ACC112 (cell line): Measurements from ENCODE around the gene FRMD4A.

Experiments
- H2AFZ ChIP-seq: fragments of 200-600 bp; sonication (generic); one replicate; pipeline ENCODE4 v1.6.0; 2017; ENCODE audit warnings: antibody characterized with exemption, low read length; ENCODE audit not compliant: unreplicated experiment
- H3K27ac ChIP-seq: fragments of 200-600 bp; sonication (generic); 2 replicates; pipeline ENCODE4 v1.5.1; 2014; ENCODE audit warnings: low read depth, mild to moderate bottlenecking, antibody characterized with exemption, low read length, moderate library complexity
- H3K27me3 ChIP-seq: fragments of 200-600 bp; sonication (generic); 2 replicates; pipeline ENCODE4 v1.6.1; 2014; ENCODE audit warnings: mild to moderate bottlenecking, antibody characterized with exemption, low read length, moderate library complexity, mixed read lengths; ENCODE audit not compliant: insufficient read depth
- H3K36me3 ChIP-seq: fragments of 200-600 bp; sonication (generic); 2 replicates; pipeline ENCODE4 v1.6.1; 2016; ENCODE audit warnings: mild to moderate bottlenecking, antibody characterized with exemption, low read length, moderate library complexity, mixed read lengths; ENCODE audit not compliant: insufficient read depth
- H3K4me1 ChIP-seq: fragments of 200-600 bp; sonication (generic); one replicate; pipeline ENCODE4 v1.6.1; 2016; ENCODE audit warnings: low read length, mixed read lengths; ENCODE audit not compliant: insufficient read depth, unreplicated experiment, control insufficient read depth
- H3K4me3 ChIP-seq: fragments of 200-600 bp; sonication (generic); 2 replicates; pipeline ENCODE4 v1.5.1; 2014; ENCODE audit warnings: mild to moderate bottlenecking, low read depth, low read length
- H3K79me2 ChIP-seq: fragments of 200-600 bp; sonication (generic); one replicate; pipeline ENCODE4 v1.6.0; 2016; ENCODE audit warnings: low read length; ENCODE audit not compliant: control insufficient read depth, unreplicated experiment, insufficient read depth

FRMD4A gene

GRCh38 chr10:13615650-13616300 is 714.9 kb downstream of the FRMD4A start:
- H3K27me3 ChIP-seq, result no peaks in the 10 kb centered on the region
- H3K4me1 ChIP-seq, result no peaks in the 10 kb centered on the region
- peaks cover 19% of the 10 kb centered on the region for H3K36me3 ChIP-seq
- H3K79me2 ChIP-seq, result no peaks in the 10 kb centered on the region
- H3K27ac ChIP-seq, result no peak overlapping the region
- H2AFZ ChIP-seq, result no peak overlapping the region
- H3K4me3 ChIP-seq, result no peak overlapping the region

- Histone ChIP-seq H3K4me1 (no peaks in the 10 kb centered on the region), H3K4me3 (no peak overlapping the region), H3K79me2 (no peaks in the 10 kb centered on the region), H3K36me3 (peaks cover 21% of the 10 kb centered on the region), H3K27me3 (no peaks in the 10 kb centered on the region), H3K27ac (no peak overlapping the region), H2AFZ (no peak overlapping the region)
Measured at GRCh38 chr10:13614530-13615332, 716.0 kb downstream of the FRMD4A start.

GRCh38 chr10:13613519-13613918 is 717.2 kb downstream of the FRMD4A start:
- H3K36me3 ChIP-seq, result peaks cover 23% of the 10 kb centered on the region
- H3K4me1 ChIP-seq, result no peaks in the 10 kb centered on the region
- no peaks in the 10 kb centered on the region for H3K27me3 ChIP-seq
- H3K4me3 ChIP-seq, result no peak overlapping the region
- H3K79me2 ChIP-seq, result no peaks in the 10 kb centered on the region
- no peak overlapping the region for H2AFZ ChIP-seq
- no peak overlapping the region for H3K27ac ChIP-seq

GRCh38 chr10:13612654-13613373 is 717.9 kb downstream of the FRMD4A start:
- Histone ChIP-seq H3K36me3 (peaks cover 23% of the 10 kb centered on the region), H2AFZ (no peak overlapping the region), H3K27ac (no peak overlapping the region), H3K79me2 (no peaks in the 10 kb centered on the region), H3K4me3 (no peak overlapping the region), H3K4me1 (no peaks in the 10 kb centered on the region), H3K27me3 (no peaks in the 10 kb centered on the region)

- Histone ChIP-seq H3K27me3 (no peaks in the 10 kb centered on the region), H2AFZ (no peak overlapping the region), H3K36me3 (peaks cover 7% of the 10 kb centered on the region; the same call in 1 of the 2 replicates), H3K4me1 (no peaks in the 10 kb centered on the region), H3K27ac (no peak overlapping the region), H3K79me2 (no peaks in the 10 kb centered on the region), H3K4me3 (no peak overlapping the region)
Measured at GRCh38 chr10:13608246-13608853, 722.4 kb downstream of the FRMD4A start.

- no peak overlapping the region for H3K27ac ChIP-seq
- no peak overlapping the region for H3K4me3 ChIP-seq
- H3K4me1 ChIP-seq, result no peaks in the 10 kb centered on the region
- no peaks in the 10 kb centered on the region for H3K79me2 ChIP-seq
- H2AFZ ChIP-seq, result no peak overlapping the region
- H3K36me3 ChIP-seq, result peaks cover 7% of the 10 kb centered on the region
- no peaks in the 10 kb centered on the region for H3K27me3 ChIP-seq
Measured at GRCh38 chr10:13604357-13605040, 726.2 kb downstream of the FRMD4A start.

- no peak overlapping the region for H3K4me3 ChIP-seq
- no peak overlapping the region for H3K27ac ChIP-seq
- H3K79me2 ChIP-seq, result peaks cover 1% of the 10 kb centered on the region
- no peaks in the 10 kb centered on the region for H3K27me3 ChIP-seq
- H2AFZ ChIP-seq, result no peak overlapping the region
- H3K4me1 ChIP-seq, result no peaks in the 10 kb centered on the region
- H3K36me3 ChIP-seq, result peaks cover 7% of the 10 kb centered on the region
Measured at GRCh38 chr10:13597909-13598308, 732.8 kb downstream of the FRMD4A start.

- 0 out of 2 replicates have a peak, but pooled peaks cover 3% of the 10 kb centered on the region for H3K36me3 ChIP-seq
- no peaks in the 10 kb centered on the region for H3K27me3 ChIP-seq
- no peak overlapping the region for H2AFZ ChIP-seq
- no peak overlapping the region for H3K4me3 ChIP-seq
- peaks cover 6% of the 10 kb centered on the region for H3K79me2 ChIP-seq
- H3K27ac ChIP-seq, result no peak overlapping the region
- no peaks in the 10 kb centered on the region for H3K4me1 ChIP-seq
Measured at GRCh38 chr10:13594641-13595040, 736.1 kb downstream of the FRMD4A start.
